PC-9 (cell line): ENCODE measurements around the gene ZNF629. TPM values are rescaled to one million over a fixed set of nuclear protein-coding genes. Genes with fewer than 3 reads are reported as not detected.

Experiments used
- BruUV-seq: library from RNA; stranded (reverse); fragments of 400-500 nt; replicated peaks from 2 replicates; lab custom pipeline; 2021; lab: Mats Ljungman, UMichigan
- CTCF ChIA-PET: fragments of 300-600 bp; sonication (Branson Sonifier 250); formaldehyde crosslinking; loops from one replicate; lab custom pipeline; 2022; ENCODE audit warnings: antibody characterized with exemption; lab: Charles Lee
- POLR2A ChIA-PET: fragments of 300-600 bp; sonication (Branson Sonifier 250); formaldehyde crosslinking; loops from one replicate; lab custom pipeline; 2022; ENCODE audit warnings: antibody characterized with exemption; ENCODE audit not compliant: unreplicated experiment; lab: Charles Lee
- DNase-seq, 2 experiments: peaks; one replicate each; pipeline versions ENCODE4 v3.0.0 to v3.0.0-alpha.2; 2015 to 2022; ENCODE audit warnings: mixed read lengths in 1 of 2
- H2AFZ ChIP-seq: fragments of 200-600 bp; sonication (generic); 2 replicates; pipeline ENCODE4 v1.8.1; 2017; ENCODE audit warnings: antibody characterized with exemption
- H3F3A ChIP-seq: fragments of 200-600 bp; sonication (generic); 2 replicates; pipeline ENCODE4 v1.8.1; 2017; ENCODE audit warnings: antibody characterized with exemption, mild to moderate bottlenecking, low read depth; ENCODE audit not compliant: insufficient read depth
- H3K27ac ChIP-seq: fragments of 200-600 bp; sonication (generic); 2 replicates; pipeline ENCODE4 v1.6.1; 2016; ENCODE audit warnings: mixed run types
- H3K27me3 ChIP-seq: fragments of 200-600 bp; sonication (generic); 2 replicates; pipeline ENCODE4 v1.6.1; 2016; ENCODE audit warnings: low read depth, mixed run types; ENCODE audit not compliant: insufficient read depth
- H3K36me3 ChIP-seq: fragments of 200-600 bp; sonication (generic); 2 replicates; pipeline ENCODE4 v1.6.1; 2016; ENCODE audit warnings: low read depth, mixed run types
- H3K4me1 ChIP-seq: fragments of 200-600 bp; sonication (generic); replicated peaks from 2 replicates; pipeline ENCODE4 v1.6.1; 2016; ENCODE audit warnings: mixed run types; ENCODE audit not compliant: insufficient read depth
- H3K4me2 ChIP-seq: fragments of 200-600 bp; sonication (generic); 2 replicates; pipeline ENCODE4 v1.6.1; 2017; ENCODE audit warnings: mixed run types
- H3K4me3 ChIP-seq: fragments of 200-600 bp; sonication (generic); 2 replicates; pipeline ENCODE4 v1.6.1; 2016; ENCODE audit warnings: mixed run types
- H3K79me2 ChIP-seq: fragments of 200-600 bp; sonication (generic); 2 replicates; pipeline ENCODE4 v1.6.1; 2017; ENCODE audit warnings: low read depth, mixed run types
- H3K9me2 ChIP-seq: fragments of 200-600 bp; sonication (generic); 2 replicates; pipeline ENCODE4 v1.8.1; 2017; ENCODE audit warnings: mild to moderate bottlenecking; ENCODE audit not compliant: insufficient read depth
- H3K9me3 ChIP-seq: fragments of 200-600 bp; sonication (generic); 2 replicates; pipeline ENCODE4 v1.8.1; 2016; ENCODE audit warnings: low read depth; ENCODE audit not compliant: insufficient read depth
- H4K20me1 ChIP-seq: fragments of 200-600 bp; sonication (generic); 2 replicates; pipeline ENCODE4 v1.8.1; 2017; ENCODE audit not compliant: insufficient read depth
- CTCF ChIP-seq: fragments of 200-600 bp; sonication (generic); conservative IDR thresholded peaks from 2 replicates; pipeline ENCODE4 v1.6.1; 2017; ENCODE audit warnings: mixed run types, antibody characterized with exemption, mild to moderate bottlenecking, moderate library complexity
- EZH2 ChIP-seq: fragments of 200-600 bp; sonication (generic); IDR thresholded peaks from 2 replicates; pipeline ENCODE4 v1.8.0; 2017; ENCODE audit warnings: antibody characterized with exemption, low read depth
- intact Hi-C: fragments of 100-400 bp; cut with micrococcal nuclease; formaldehyde crosslinking; loops from one replicate; pipeline ENCODE4 v1.10.0; 2022; ENCODE audit not compliant: unreplicated experiment
- total RNA-seq: library from RNA; stranded (reverse); gene quantifications from 2 replicates; pipeline ENCODE4 v1.2.3, GENCODE V29; 2021

The ZNF629 gene
- total RNA-seq, 1 experiment from 2014 or later: 25.6 TPM

GRCh38 chr16:30766206-30766932, 20.6 kb downstream of the ZNF629 start:
- Histone ChIP-seq H3K4me3 (no peak overlapping the region), H3K9me2 (no peaks in the 10 kb centered on the region), H3K36me3 (peaks cover 60% of the 10 kb centered on the region), H3F3A (peaks cover 22% of the 10 kb centered on the region; the same call in 1 of the 2 replicates), H3K4me1 (peaks cover 13% of the 10 kb centered on the region), H3K79me2 (peaks cover 25% of the 10 kb centered on the region), H3K4me2 (no peak overlapping the region), H3K27me3 (no peaks in the 10 kb centered on the region), H3K9me3 (no peaks in the 10 kb centered on the region), H2AFZ (no peak overlapping the region), H3K27ac (no peak overlapping the region), H4K20me1 (peaks cover 14% of the 10 kb centered on the region)
- no TSS peak for BruUV-seq
- DNase-seq: no peak
- POLR2A ChIA-PET: interaction anchor here (0.5 kb wide), 1 partner anchor 142 kb away, joined by 5 read pairs; no protein-coding TSS in a partner anchor
- TF ChIP-seq EZH2 (no peak), CTCF (no peak)
- CTCF ChIA-PET: no interaction called here
- intact Hi-C loops: loop anchor here (10.0 kb wide), 1 partner anchor 212 kb away; the partner anchor contains the start of gene ZNF764

GRCh38 chr16:30764816-30765465, 22.1 kb downstream of the ZNF629 start:
- BruUV-seq: no TSS peak
- POLR2A ChIA-PET: no interaction called here
- peaks cover 34% of the 10 kb centered on the region for H3K79me2 ChIP-seq
- H3K27ac ChIP-seq: no peak overlapping the region
- peaks cover 24% of the 10 kb centered on the region for H3K4me1 ChIP-seq
- H3K9me3 ChIP-seq: no peaks in the 10 kb centered on the region
- H3K27me3 ChIP-seq: no peaks in the 10 kb centered on the region
- H3K9me2 ChIP-seq: no peaks in the 10 kb centered on the region
- H3K4me3 ChIP-seq: no peak overlapping the region
- CTCF ChIA-PET: interaction anchor here (0.6 kb wide), 1 partner anchor 1117 kb away, joined by 3 read pairs; no protein-coding TSS in a partner anchor
- peaks cover 54% of the 10 kb centered on the region for H3K36me3 ChIP-seq
- H4K20me1 ChIP-seq: peaks cover 11% of the 10 kb centered on the region
- no peak overlapping the region for H2AFZ ChIP-seq
- no peak overlapping the region for H3K4me2 ChIP-seq
- peaks cover 28% of the 10 kb centered on the region; the same call in 1 of the 2 replicates for H3F3A ChIP-seq
- no peak for DNase-seq
- no peak for TF ChIP-seq EZH2
- TF ChIP-seq CTCF: no peak
- intact Hi-C loops: loop anchor here (10.0 kb wide), 1 partner anchor 210 kb away; the partner anchor contains the start of gene ZNF764

- DNase-seq: no peak
- intact Hi-C loops: loop anchor here (10.0 kb wide), 1 partner anchor 209 kb away; the partner anchor contains the start of gene ZNF764
- TF ChIP-seq EZH2 (no peak), CTCF (no peak)
- Histone ChIP-seq H3K9me2 (no peaks in the 10 kb centered on the region), H3K4me1 (peaks cover 24% of the 10 kb centered on the region), H3K4me2 (peak overlapping the region; percentile 99; the same call in 1 of the 2 replicates), H3K4me3 (no peak overlapping the region), H3K9me3 (no peaks in the 10 kb centered on the region), H4K20me1 (peaks cover 11% of the 10 kb centered on the region), H3F3A (peaks cover 28% of the 10 kb centered on the region; the same call in 1 of the 2 replicates), H3K27ac (no peak overlapping the region), H2AFZ (no peak overlapping the region), H3K36me3 (peaks cover 46% of the 10 kb centered on the region), H3K27me3 (no peaks in the 10 kb centered on the region), H3K79me2 (peaks cover 34% of the 10 kb centered on the region)
- no TSS peak for BruUV-seq
- CTCF ChIA-PET: interaction anchor here (0.6 kb wide), 1 partner anchor 1116 kb away, joined by 3 read pairs; no protein-coding TSS in a partner anchor
- POLR2A ChIA-PET: no interaction called here
Measured at GRCh38 chr16:30764086-30764485, 22.9 kb downstream of the ZNF629 start.
